NCI-H446 treated with DMSO at 0.1 percent for 48 hours (cell line): ENCODE measurements around the gene FCHSD2.
"Not testable (repeated sequence)": the region's sequence is repeated elsewhere in the genome, so short reads cannot be mapped to it uniquely, and the experiment has no call there.

ENCODE experiments used
- DNase-seq: peaks from one replicate; lab custom pipeline; 2025; lab: John Stamatoyannopoulos, UW

Gene FCHSD2

DNA sequence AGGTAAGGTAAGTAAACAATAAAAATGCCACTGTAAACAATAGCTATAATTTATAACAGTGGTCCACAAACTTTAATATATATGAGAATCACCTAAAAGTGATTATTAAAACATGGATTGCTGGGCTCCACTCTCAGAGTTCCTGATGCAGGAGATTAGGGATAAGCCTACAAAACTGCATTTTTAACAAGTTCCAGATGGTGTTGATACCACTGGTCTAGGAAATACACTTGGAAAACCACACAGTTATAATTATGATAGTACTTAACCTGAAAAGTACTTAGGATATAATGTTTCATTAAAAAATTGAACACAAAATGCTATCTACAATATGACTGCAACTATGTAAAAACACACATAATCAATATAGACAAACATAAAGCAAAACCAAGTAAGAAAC is 20.4 kb downstream of the FCHSD2 start:
- DNase-seq: no peak

DNA sequence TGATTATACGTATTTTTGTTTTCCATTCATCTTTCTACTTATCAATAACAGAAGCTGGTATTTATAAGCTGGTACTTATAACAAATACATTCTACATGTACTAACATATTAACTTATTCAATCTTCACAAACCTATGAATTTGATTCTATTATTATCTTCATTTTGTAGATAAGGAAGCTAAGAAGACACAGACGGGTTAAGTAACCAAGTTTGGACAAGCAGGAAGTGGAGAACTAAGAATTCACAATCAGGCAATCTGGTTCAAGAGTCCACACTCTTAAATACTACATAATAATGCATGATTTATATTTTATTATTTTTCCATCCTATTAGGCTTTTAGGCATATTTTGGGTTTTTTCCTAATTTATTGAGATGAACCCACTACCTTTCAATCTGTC is 25.0 kb downstream of the FCHSD2 start:
- no peak for DNase-seq

DNA sequence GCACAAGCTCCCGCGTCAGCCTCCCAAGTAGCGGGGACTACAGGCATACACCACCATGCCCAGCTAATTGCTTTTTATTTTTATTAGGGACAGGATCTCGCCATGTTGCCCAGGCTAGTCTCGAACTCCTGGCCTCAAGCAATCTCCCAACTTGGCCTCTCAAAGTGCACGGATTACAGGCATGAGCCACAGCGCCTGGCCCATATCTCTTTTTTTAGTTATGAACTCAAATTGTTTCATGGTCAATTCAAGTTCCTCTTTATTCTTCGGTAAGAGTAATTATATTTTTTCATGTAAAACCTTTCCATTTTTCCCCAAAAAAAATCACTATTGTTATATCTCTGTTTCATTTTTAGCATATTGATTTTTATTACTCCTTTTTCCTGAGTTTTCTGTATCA is 25.5 kb downstream of the FCHSD2 start:
- no peak for DNase-seq

DNA sequence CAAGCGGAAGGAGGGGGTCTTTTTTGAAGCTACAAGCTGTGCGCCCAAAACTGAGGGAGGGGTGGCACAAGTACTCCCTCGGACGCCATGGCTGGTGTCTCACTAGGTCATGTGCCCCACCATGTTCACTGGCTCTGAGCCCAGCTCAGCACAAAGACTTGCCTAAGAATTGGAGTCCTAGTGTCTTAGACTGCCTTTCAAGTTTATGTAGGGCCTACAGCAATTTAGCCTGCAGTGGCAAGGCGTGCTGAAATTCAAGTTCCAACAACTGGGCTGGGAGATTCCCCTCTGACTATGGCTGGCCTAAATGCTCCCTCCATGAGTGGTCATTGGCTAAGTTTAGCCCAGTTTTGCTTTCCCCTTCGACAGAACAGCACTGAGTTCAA is 27.3 kb downstream of the FCHSD2 start:
- no peak for DNase-seq

DNA sequence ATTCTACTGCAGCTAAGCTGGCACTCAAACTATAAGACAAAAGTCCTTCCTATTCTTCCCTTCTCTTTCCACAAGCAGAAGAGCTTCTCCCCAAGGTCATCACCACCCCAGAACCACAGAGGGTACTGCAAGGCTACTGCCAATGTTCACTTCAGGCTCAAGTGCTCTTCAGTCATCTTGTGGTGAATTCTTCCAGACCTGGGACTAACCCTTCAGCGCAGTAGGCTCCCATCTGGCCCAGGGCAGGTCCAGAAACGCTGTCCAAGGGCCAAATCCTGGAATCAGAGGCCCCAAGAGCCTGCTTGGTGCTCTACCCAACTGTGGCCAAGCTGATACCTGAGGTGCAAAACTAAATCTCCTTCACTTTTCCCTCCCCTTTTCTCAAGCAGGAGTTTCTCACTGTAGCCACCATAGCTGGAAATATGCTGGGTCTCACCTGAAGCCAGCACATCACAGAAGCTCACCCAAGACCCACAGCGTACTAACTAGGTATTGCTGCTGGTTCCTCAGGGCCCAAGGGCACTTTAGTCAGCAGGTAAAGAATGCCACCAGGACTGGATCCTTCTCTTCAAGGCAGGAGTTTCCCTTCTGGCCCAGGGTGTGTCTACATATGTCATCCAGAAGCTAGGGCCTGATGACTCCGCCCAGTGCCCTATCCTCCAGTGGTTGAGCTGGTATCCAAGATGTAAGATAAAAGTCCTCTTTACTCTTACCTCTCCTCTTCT is 27.8 kb downstream of the FCHSD2 start:
- no peak for DNase-seq

DNA sequence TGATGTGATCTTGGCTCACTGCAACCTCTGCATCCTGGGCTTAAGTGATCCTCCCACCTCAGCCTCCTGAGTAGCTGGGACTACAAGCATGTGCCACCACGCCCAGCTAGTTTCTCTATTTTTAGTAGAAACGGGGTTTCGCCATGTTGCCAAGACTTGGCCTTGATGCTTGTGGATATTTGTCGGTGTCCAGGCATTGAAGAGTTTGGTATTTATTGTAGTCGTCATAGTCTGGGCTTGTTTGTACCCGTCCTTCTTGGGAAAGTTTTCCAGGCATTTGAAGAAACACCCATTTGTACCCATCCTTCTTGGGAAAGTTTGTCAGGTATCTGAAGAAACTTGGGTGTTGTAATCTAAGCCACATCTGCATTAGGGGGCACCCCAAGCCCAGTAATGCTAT is 28.7 kb downstream of the FCHSD2 start:
- no peak for DNase-seq

DNA sequence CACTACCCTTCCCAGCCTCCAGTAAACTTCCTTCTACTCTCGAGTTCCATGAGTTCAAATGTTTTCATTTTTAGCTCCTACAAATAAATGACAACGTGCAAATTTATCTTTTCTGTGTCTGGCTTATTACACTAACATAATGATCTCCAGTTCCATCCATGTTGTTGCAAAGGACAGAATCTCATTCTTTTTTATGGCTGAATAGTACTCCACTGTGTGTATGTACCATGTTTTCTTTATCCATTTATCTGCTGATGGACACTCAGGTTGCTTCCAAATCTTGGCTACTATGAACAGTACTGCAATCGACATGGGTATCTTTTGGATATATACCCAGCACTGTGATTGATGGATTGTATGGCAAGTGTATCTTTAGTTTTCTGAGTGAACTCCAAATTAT is 34.5 kb downstream of the FCHSD2 start:
- DNase-seq: no peak

DNA sequence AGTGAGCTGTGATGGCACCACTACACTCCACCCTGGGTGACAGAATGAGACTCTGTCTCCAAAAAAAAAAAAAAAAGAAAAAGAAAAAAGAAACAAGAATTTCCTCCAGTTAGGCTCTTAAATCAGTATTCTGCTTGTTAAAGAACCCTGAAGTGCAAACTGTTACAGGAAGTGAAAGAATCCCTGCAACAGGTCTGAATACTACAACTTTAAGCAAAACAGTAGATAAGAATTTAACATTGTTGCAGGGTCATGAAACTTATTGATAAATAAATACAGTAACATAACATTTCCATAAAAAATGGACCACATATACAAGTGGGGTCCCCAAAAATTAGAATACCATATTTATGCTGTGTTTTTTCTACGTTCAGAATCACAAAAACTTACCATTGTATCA is 35.8 kb downstream of the FCHSD2 start:
- DNase-seq: no peak

DNA sequence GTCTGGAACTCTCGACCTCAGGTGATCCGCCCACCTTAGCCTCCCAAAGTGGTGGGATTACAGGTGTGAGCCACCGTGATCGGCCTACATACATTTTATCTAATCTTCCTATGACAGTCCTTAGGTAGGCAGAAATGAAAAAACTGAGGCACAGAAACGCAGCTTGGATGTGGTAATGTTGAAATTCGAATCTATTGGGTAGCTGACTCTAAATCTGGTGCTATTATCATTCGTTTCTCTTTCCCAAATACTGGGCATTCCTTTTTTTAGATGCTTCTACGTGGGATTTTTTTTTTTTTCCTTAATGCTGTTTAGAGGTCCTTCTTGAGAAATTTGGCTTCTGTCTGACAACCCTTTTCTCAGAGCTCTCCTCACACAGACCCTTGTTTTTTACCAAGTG is 41.5 kb downstream of the FCHSD2 start:
- no peak for DNase-seq

DNA sequence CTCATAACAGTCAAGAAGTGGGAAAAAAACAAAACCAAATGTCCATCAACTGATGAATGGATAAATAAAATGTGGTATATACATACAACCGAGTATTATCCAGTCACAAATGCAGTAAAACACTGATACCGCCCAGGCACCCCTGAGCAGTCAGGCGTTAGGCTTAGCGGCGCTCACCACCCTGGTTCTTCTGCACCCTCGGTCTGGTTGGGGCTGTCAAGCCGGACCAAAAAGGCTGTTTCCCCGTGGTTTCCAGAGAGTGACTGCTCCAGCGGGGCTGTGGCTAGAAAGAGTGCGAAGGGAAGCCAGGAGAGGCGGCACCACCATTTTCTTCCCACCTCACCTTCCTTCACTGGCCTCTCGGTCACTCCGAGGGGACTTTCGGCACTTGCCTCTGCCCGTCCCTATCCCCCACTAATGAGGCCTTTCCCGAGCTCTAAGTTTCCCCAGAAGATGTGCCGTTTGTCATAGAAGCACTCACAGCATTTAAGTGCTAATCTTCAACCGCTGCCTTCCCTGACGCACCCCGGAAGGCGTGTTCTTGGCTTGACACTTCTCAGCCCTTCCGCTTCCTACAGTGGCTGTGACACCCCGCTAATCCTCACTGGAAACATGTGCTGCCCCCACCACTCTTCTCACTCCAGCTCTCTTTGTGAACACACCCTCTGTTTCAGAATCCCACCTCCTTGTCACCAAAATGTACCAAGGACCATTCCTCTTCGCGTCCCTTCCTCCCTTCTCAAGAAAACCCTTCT is 42.4 kb downstream of the FCHSD2 start:
- DNase-seq: no peak

DNA sequence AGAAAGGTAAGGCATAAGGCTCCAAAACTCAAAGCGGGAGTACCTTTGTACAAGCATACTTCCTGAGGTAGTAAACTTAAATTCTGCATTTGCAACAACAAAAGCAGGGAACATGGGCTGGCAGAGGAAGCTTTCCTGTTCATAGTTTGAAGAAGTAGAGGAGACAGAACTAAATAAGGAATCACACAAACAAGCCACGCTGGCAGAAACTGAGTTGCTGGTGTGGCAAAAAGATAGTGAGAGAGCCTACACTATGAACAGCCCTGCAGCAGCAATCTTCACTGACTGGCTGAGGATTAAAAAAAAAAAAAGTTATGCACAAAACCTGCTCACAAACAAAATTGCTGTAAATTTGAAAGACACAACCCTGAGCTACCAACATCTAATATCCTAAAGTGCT is 46.5 kb downstream of the FCHSD2 start:
- DNase-seq: no peak

DNA sequence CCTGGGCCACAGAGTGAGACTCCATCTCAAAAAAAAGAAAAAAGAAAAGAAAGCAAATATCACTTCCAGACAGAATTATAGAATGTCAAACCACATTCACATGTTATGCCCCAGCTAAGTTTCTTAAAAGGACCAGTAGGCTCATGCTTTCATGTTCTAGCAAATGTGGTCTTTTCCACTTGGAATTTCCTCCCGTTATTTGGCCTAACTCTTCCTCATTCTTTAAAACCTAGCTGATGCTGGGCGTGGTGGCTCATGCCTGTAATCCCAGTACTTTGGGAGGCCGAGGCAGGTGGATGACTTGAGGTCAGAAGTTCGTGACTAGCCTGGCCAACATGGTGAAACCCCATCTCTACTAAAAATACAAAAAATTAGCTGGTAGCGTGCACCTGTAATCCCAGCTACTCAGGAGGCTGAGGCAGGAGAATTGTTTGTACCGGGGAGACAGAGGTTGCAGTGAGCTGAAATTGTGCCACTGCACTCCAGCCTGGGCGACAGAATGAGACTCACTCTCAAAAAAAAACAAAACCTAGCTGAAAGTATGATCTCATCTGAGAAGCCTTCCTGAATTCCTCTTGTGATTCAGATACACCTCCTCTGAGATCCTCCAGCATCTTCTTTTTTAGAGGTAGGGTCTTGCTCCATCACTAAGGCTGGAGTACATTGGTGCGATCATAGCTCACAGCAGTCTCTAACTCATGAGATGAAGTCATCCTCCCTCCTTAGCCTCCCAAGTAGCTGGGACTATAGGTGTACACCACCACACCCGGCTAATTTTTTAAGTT is 50.4 kb downstream of the FCHSD2 start:
- no peak for DNase-seq

DNA sequence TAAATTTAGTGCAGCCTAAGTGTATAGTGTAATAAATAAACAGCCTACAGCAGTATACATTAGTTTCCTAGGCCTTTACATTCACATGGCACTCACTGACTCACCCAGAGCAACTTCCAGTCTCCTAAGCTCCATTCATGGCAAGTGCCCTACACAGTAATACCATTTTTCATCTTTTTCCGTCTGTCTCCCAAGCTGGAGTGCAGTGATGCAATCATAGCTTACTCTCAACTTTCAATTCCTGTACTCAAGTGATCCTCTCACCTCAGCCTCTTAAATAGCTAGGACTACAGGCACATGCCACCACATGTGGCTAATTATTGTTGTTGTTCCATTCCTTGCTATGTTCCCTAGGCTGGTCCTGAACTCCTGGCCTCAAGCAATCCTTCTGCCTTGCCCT is 54.4 kb downstream of the FCHSD2 start:
- no peak for DNase-seq

DNA sequence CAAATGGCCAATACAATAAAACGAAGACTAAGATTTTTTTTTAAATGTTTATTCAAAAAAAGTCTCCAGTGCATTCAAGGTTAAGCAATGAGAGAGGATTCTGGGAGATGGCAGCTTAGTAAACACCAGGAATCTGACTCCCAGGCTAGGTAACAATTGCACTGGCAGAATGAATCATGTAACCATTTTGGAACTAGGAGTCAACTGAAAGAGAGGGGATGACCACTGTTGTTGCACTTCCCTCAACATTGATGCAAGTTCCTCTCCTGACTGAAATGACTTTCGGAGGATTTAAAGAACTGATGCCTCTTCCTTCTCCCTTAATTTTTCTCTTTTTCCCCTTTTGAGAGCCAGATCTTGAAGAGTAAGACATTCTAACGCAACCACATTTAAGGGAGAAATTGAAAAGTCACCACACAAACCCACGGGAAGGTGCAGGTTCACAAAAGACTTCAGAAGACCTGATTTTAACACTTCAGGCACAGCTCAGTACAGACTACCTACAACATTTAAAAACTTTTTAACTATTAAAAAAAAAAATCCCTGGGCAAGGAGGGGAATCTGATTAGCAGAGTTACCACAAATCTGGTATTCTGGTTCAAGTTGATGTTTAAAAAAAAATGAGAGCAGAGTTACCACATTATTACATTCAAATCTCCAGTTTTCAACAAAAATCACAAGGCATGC is 56.8 kb downstream of the FCHSD2 start:
- DNase-seq: no peak

DNA sequence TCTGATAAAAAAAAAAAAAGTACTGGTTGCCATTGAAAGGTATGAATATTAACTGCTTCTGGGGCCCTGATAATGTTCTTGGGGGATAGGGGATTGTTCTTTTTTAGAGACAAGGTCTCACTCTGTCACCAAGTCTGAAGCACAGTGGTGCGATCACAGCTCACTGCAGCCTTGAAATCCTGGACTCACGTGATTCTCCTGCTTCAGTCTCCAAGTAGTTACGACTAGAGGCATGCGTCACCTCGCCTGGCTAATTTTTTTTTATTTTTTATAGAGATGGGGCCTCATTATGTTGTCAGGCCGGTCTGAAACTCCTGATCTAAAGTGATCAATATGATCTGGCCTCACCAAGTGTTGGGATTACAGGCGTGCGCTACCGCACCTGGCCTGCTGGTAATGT is 63.5 kb downstream of the FCHSD2 start:
- no peak for DNase-seq

DNA sequence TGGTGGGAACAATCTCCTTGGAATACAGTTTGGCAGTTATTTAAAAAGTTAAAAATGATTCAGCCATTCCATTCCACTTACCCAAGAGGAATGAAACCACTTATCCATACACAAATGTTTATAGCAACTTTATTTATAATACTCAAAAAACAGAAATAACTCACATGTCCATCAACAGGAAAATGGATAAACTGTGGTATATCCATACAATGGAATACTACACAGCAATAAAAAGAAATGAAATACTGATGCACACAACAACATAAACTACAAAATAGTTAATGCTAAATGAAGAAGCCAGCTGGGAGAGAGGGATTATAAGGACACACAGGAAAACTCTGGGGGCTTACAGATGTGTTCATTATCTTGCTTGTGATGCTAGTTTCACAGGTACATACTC is 64.7 kb downstream of the FCHSD2 start:
- no peak for DNase-seq

DNA sequence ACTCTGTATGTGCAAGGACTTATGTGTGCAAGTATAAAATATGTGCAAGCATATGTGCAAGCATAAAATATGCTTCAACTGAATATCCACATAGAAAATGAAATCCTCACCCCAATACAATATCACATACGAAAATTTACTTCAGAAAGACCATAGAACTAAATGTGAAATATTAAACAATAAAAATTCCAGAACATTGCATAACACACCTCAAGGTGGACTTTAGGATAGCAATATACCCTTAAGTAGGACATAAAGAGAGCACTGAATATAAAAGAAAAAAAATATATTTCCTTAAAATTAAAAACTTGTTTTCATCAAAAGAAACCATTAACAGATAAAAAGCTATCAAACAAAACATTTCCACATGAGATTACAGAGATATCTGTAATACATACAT is 67.8 kb downstream of the FCHSD2 start:
- DNase-seq: no peak

DNA sequence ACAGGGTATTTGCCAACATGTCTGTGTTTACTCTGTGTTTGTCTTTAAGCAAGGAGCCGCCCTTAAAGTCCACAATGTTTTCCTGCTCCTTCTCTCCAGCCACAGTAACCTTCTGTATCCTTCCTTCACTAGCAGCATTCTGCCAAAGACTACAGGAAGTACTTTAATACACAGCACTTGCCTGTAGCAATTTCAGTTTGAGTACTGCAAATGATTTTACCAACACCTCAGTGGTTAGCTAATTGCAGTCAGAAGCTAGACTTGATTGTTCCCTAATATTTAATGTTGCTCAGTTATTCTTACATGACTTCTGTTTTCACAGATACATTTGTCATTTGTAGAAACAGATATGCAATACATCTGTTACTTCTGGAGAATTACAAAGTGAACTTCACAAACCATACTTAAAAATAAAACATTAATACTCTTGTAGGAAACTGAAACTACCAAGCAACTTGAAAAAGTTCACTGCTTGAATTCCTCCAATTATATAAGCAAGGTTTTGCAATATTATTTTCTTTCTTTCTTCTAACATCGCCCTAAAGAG is 69.1 kb downstream of the FCHSD2 start:
- no peak for DNase-seq

DNA sequence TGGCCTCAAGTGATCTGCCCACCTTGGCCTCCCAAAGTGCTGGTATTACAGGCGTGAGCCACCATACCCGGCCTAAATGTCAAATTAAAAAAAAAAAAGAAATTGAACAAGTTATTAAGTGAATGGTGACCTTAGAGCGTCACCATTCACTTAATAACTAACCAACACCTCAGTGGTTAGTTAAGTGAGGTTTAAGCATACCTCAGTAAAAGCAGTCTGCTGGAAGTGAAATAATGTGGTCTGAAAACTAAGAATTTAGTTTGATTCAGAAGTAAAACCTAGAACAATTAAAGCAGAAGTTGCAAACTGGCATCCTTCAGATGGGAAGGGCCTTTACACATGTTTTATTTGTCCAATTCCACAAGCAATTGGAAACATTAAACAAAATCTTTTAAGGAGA is 71.5 kb downstream of the FCHSD2 start:
- no peak for DNase-seq

DNA sequence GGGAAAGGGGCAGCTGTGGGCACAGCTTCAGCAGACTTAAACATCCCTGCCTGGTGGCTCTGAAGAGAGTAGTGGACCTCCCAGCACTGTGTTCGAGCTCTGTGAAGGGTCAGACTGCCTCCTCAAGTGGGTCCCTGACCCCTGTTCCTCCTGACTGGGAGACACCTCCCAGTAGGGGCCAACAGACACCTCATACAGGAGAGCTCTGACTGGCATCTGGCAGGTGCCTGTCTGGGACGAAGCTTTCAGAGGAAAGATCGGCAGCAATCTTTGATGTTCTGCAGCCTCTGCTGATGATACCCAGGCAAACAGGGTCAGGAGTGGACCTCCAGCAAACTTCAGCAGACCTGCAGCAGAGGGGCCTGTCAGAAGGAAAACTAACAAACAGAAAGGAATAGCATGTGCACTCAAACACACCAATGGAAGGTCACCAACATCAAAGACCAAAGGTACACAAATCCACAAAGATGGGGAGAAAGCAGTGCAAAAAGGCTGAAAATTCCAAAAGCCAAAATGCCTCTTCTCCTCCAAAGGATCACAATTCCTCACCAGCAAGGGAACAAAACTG is 80.2 kb downstream of the FCHSD2 start:
- not testable (repeated sequence) for DNase-seq

DNA sequence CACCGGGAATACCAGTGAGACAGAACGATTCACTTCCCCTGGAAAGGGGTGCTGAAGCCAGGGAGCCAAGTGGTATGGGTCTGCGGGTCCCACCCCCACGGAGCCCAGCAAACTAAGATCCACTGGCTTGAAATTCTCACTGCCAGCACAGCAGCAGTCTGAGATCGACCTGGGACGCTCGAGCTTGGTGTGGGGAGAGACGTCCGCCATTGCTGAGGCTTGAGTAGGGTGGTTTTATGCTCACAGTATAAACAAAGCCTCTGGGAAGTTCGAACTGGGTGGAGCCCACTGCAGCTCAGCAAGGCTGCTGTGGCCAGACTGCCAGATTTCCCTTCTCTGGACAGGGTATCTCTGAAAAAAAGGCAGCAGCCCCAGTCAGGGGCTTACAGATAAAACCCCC is 80.7 kb downstream of the FCHSD2 start:
- DNase-seq: not testable (repeated sequence)

DNA sequence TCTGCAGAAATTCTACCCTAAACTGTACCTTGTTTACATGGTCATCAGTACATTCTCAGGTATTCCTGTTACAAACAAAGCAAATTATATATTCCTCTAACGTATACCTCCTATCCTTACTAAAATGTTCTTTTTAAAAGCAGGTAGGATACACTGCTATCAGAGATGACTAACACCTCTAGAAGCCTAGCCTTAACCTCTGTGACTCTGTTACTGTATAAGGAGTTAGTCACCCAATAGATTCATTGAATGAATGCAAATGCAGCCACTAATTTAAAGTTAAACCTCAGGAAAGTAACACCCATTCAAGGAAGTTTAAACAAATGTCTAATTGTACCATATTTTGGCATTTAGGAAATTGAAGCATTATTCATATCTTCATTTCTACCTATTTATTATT is 82.2 kb downstream of the FCHSD2 start:
- DNase-seq: no peak
